ENCODE data around the gene GSTT2. TPM values are rescaled to one million over a fixed set of nuclear protein-coding genes. Genes with fewer than 3 reads are reported as not detected.
"Not testable (repeated sequence)": the region's sequence is repeated elsewhere in the genome, so short reads cannot be mapped to it uniquely, and the experiment has no call there.

Gene GSTT2
- 1.1 and 1.3 TPM in 2 replicates for polyA plus RNA-seq (2011; rRNA removed)
- polyA minus RNA-seq (2011; rRNA and poly(A)+ RNA removed), result not detected in 2 replicates

- POLR2A ChIA-PET; H3K4me3 ChIP-seq (ENCODE audit: low read depth, low read length); H3K27ac ChIP-seq (ENCODE audit: low read depth, low read length); H3K27me3 ChIP-seq (ENCODE audit: control insufficient read depth, insufficient read depth, low read length); DNase-seq (ENCODE audit: low read depth, low spot score); H3K9me3 ChIP-seq (ENCODE audit: control insufficient read depth, insufficient read depth, low read length); CTCF ChIA-PET: not testable (repeated sequence)
Measured at GRCh38 chr22:23979557-23980240, at the start of gene GSTT2. GSTT2 (plus strand) TSS chr22:23980134.

GRCh38 chr22:23938328-23939016, 41.5 kb upstream of the GSTT2 start:
- Histone ChIP-seq H3K27ac (ENCODE audit: low read depth, low read length) (no peak overlapping the region), H3K27me3 (ENCODE audit: control insufficient read depth, insufficient read depth, low read length) (no peaks in the 10 kb centered on the region), H3K4me3 (ENCODE audit: low read depth, low read length) (no peak overlapping the region), H3K9me3 (ENCODE audit: control insufficient read depth, insufficient read depth, low read length) (no peaks in the 10 kb centered on the region; the same call in 1 of the 2 replicates)
- ChIA-PET POLR2A (no interaction called here), CTCF (interaction anchor here (1.2 kb wide), 1 partner anchor 18 kb away, joined by 3 read pairs; no protein-coding TSS in a partner anchor)
- TF ChIP-seq CTCF (IDR thresholded peaks at IDR 0.05; ENCODE audit: low read depth, low read length), result no peak
- no peak for DNase-seq (ENCODE audit: low read depth, low spot score)

- Histone ChIP-seq H3K4me3 (ENCODE audit: low read depth, low read length) (no peak overlapping the region), H3K27me3 (ENCODE audit: control insufficient read depth, insufficient read depth, low read length) (no peaks in the 10 kb centered on the region), H3K27ac (ENCODE audit: low read depth, low read length) (no peak overlapping the region), H3K9me3 (ENCODE audit: control insufficient read depth, insufficient read depth, low read length) (no peaks in the 10 kb centered on the region; the same call in 1 of the 2 replicates)
- no peak for TF ChIP-seq CTCF (IDR thresholded peaks at IDR 0.05; ENCODE audit: low read depth, low read length)
- POLR2A ChIA-PET, result no interaction called here
- no peak for DNase-seq (ENCODE audit: low read depth, low spot score)
- CTCF ChIA-PET, result interaction anchor here (0.5 to 1.2 kb wide), 2 partner anchors 17 to 176 kb away, joined by 3 read pairs; partner anchors contain the start of gene C22orf15
Measured at GRCh38 chr22:23939017-23939357, 40.9 kb upstream of the GSTT2 start.

GRCh38 chr22:23940166-23940565, 39.8 kb upstream of the GSTT2 start:
- CTCF ChIA-PET; H3K4me3 ChIP-seq (ENCODE audit: low read depth, low read length); DNase-seq (ENCODE audit: low read depth, low spot score); H3K27ac ChIP-seq (ENCODE audit: low read depth, low read length); H3K9me3 ChIP-seq (ENCODE audit: control insufficient read depth, insufficient read depth, low read length); POLR2A ChIA-PET; H3K27me3 ChIP-seq (ENCODE audit: control insufficient read depth, insufficient read depth, low read length): not testable (repeated sequence)

- H3K9me3 ChIP-seq (ENCODE audit: control insufficient read depth, insufficient read depth, low read length); POLR2A ChIA-PET; DNase-seq (ENCODE audit: low read depth, low spot score); CTCF ChIA-PET; H3K27me3 ChIP-seq (ENCODE audit: control insufficient read depth, insufficient read depth, low read length); H3K4me3 ChIP-seq (ENCODE audit: low read depth, low read length); H3K27ac ChIP-seq (ENCODE audit: low read depth, low read length): not testable (repeated sequence)
Measured at GRCh38 chr22:23947391-23947790, 32.5 kb upstream of the GSTT2 start.

GRCh38 chr22:23949764-23950163, 30.2 kb upstream of the GSTT2 start:
- DNase-seq (ENCODE audit: low read depth, low spot score); POLR2A ChIA-PET; CTCF ChIA-PET; H3K27ac ChIP-seq (ENCODE audit: low read depth, low read length); H3K4me3 ChIP-seq (ENCODE audit: low read depth, low read length); H3K27me3 ChIP-seq (ENCODE audit: control insufficient read depth, insufficient read depth, low read length); H3K9me3 ChIP-seq (ENCODE audit: control insufficient read depth, insufficient read depth, low read length): not testable (repeated sequence)

- CTCF ChIA-PET; POLR2A ChIA-PET; H3K27ac ChIP-seq (ENCODE audit: low read depth, low read length); DNase-seq (ENCODE audit: low read depth, low spot score); H3K9me3 ChIP-seq (ENCODE audit: control insufficient read depth, insufficient read depth, low read length); H3K27me3 ChIP-seq (ENCODE audit: control insufficient read depth, insufficient read depth, low read length); H3K4me3 ChIP-seq (ENCODE audit: low read depth, low read length): not testable (repeated sequence)
Measured at GRCh38 chr22:23951383-23951782, 28.6 kb upstream of the GSTT2 start.

- H3K27me3 ChIP-seq (ENCODE audit: control insufficient read depth, insufficient read depth, low read length); DNase-seq (ENCODE audit: low read depth, low spot score); POLR2A ChIA-PET: not testable (repeated sequence)
Measured at GRCh38 chr22:23952794-23953405, 27.0 kb upstream of the GSTT2 start.

GRCh38 chr22:23953485-23953884, 26.4 kb upstream of the GSTT2 start:
- H3K4me3 ChIP-seq (ENCODE audit: low read depth, low read length); H3K27ac ChIP-seq (ENCODE audit: low read depth, low read length); DNase-seq (ENCODE audit: low read depth, low spot score); H3K27me3 ChIP-seq (ENCODE audit: control insufficient read depth, insufficient read depth, low read length); H3K9me3 ChIP-seq (ENCODE audit: control insufficient read depth, insufficient read depth, low read length); CTCF ChIA-PET; POLR2A ChIA-PET: not testable (repeated sequence)

More at GRCh38 chr22:23952794-23953405, 27.0 kb upstream of the GSTT2 start:
- H3K4me3 ChIP-seq (ENCODE audit: low read depth, low read length); CTCF ChIA-PET; H3K9me3 ChIP-seq (ENCODE audit: control insufficient read depth, insufficient read depth, low read length); H3K27ac ChIP-seq (ENCODE audit: low read depth, low read length): not testable (repeated sequence)

Data from AG04450 (cell line).